Gastrocnemius medialis (tissue), 4 donors: ENCODE results near the gene PTPRN2. TPM values are rescaled to one million over a fixed set of nuclear protein-coding genes. Genes with fewer than 3 reads are reported as not detected.
A peak's percentile ranks its signal among the peaks of the same experiment; 100 is the strongest.

Source experiments
- ATAC-seq, 2 donors: fragments of 150-250 bp; one replicate each; pipeline ENCODE4 v1.9.1; 2016
- DNase-seq, 2 donors: peaks; one replicate each; pipeline ENCODE4 v3.0.0-alpha.2; 2019
- H3K27ac ChIP-seq, 4 donors: fragments of 200-600 bp; sonication (generic); 1 replicate in 1 of 4; 2 replicates in 3 of 4; pipeline ENCODE4 v1.5.1; 2016 to 2018; ENCODE audit warnings: mild to moderate bottlenecking in 2 of 4, moderate library complexity in 1 of 4
- H3K27me3 ChIP-seq, 3 donors: fragments of 200-600 bp; sonication (generic) in 2 of 3; 1 replicate in 1 of 3; 2 replicates in 2 of 3; pipeline versions ENCODE4 v1.5.1 to v1.6.0; 2016 to 2019; ENCODE audit warnings: mild to moderate bottlenecking in 1 of 3, moderate library complexity in 1 of 3
- H3K36me3 ChIP-seq, 2 donors: fragments of 200-600 bp; sonication (generic) in 1 of 2; one replicate each; pipeline ENCODE4 v1.5.1; 2017 to 2018
- H3K4me1 ChIP-seq, 2 donors: fragments of 200-600 bp; sonication (generic) in 1 of 2; one replicate each; pipeline ENCODE4 v1.5.1; 2016 to 2017; ENCODE audit warnings: mild to moderate bottlenecking in 2 of 2
- H3K4me3 ChIP-seq, 4 donors: fragments of 200-600 bp; sonication (generic) in 3 of 4; 1 replicate in 1 of 4; 2 replicates in 3 of 4; pipeline ENCODE4 v1.5.1; 2016 to 2019; ENCODE audit warnings: mild to moderate bottlenecking in 2 of 4
- H3K9me3 ChIP-seq, 3 donors: fragments of 200-600 bp; sonication (generic) in 2 of 3; 1 replicate in 1 of 3; 2 replicates in 2 of 3; pipeline ENCODE4 v1.5.1; 2016 to 2019
- CTCF ChIP-seq, 5 experiments: fragments of 450-650 bp in 3 of 5; fragments of 200-600 bp in 2 of 5; sonication (generic) in 2 of 5; IDR thresholded peaks in 4 of 5; conservative IDR thresholded peaks in 1 of 5; 1 replicate in 4 of 5; 2 replicates in 1 of 5; pipeline ENCODE4 v1.5.1; 2016 to 2019; ENCODE audit warnings: antibody characterized with exemption in 5 of 5, mild to moderate bottlenecking in 3 of 5, moderate library complexity in 3 of 5
- POLR2A ChIP-seq, 2 donors: fragments of 450-650 bp; IDR thresholded peaks; one replicate each; pipeline ENCODE4 v1.6.1; 2017; ENCODE audit warnings: antibody characterized with exemption in 2 of 2, mild to moderate bottlenecking in 2 of 2, moderate library complexity in 2 of 2
- in situ Hi-C, 4 donors: fragments of 200-750 bp; cut with MboI; loops; one replicate each; pipeline versions ENCODE4 v1.15.0 to v1.8.0; 2017; ENCODE audit warnings: low sequenced_read_pairs in 4 of 4
- intact Hi-C: fragments of 100-400 bp; cut with DNase I; formaldehyde crosslinking; loops from one replicate; pipeline ENCODE4 v1.15.1; 2023; ENCODE audit warnings: low total_unique reads
- total RNA-seq, 4 donors: library from RNA; depleted of rRNA; stranded (reverse); fragments of >200 nt; gene quantifications; one replicate each; pipeline versions ENCODE4 v1.1.0 to v1.2.3, GENCODE V29; 2016

Gene PTPRN2
- total RNA-seq, 4 donors from 2014 or later = 0.66 to 0.85 (median 0.81) TPM

- H3K27me3 ChIP-seq = no peaks in the 10 kb centered on the region
- in situ Hi-C loops (no loop called here), intact Hi-C loops (no loop called here)
- no peaks in the 10 kb centered on the region for H3K9me3 ChIP-seq
- H3K4me3 ChIP-seq = no peak overlapping the region
- DNase-seq (no peak), ATAC-seq (no peak)
- H3K36me3 ChIP-seq = no peaks in the 10 kb centered on the region
- H3K4me1 ChIP-seq = no peaks in the 10 kb centered on the region
- no peak overlapping the region for H3K27ac ChIP-seq
- TF ChIP-seq CTCF (IDR thresholded peaks at IDR 0.05 in 4 of 5, conservative IDR thresholded peaks at IDR 0.05 in 1 of 5) (no peak), POLR2A (IDR thresholded peaks at IDR 0.05) (no peak)
These were observed 343.2 kb downstream of the PTPRN2 start for GRCh38 chr7:158244430-158244829.

GRCh38 chr7:158241919-158242318 is 345.7 kb downstream of the PTPRN2 start:
- no peak for DNase-seq
- H3K36me3 ChIP-seq = no peaks in the 10 kb centered on the region
- in situ Hi-C loops = no loop called here
- H3K27me3 ChIP-seq = no peaks in the 10 kb centered on the region
- H3K4me3 ChIP-seq = no peak overlapping the region
- ATAC-seq = no peak
- no peaks in the 10 kb centered on the region for H3K4me1 ChIP-seq
- TF ChIP-seq CTCF (IDR thresholded peaks at IDR 0.05 in 4 of 5, conservative IDR thresholded peaks at IDR 0.05 in 1 of 5) (no peak), POLR2A (IDR thresholded peaks at IDR 0.05) (no peak)
- H3K9me3 ChIP-seq = no peaks in the 10 kb centered on the region
- no peak overlapping the region for H3K27ac ChIP-seq
- intact Hi-C loops = no loop called here

- Histone ChIP-seq H3K36me3 (no peaks in the 10 kb centered on the region), H3K27ac (no peak overlapping the region), H3K27me3 (no peaks in the 10 kb centered on the region), H3K9me3 (no peaks in the 10 kb centered on the region), H3K4me1 (no peaks in the 10 kb centered on the region), H3K4me3 (no peak overlapping the region)
- no peak for ATAC-seq
- intact Hi-C loops (no loop called here), in situ Hi-C loops (no loop called here)
- no peak for DNase-seq
- TF ChIP-seq POLR2A (IDR thresholded peaks at IDR 0.05) = no peak
These were observed 346.8 kb downstream of the PTPRN2 start for GRCh38 chr7:158240801-158241200.

GRCh38 chr7:158239290-158239981 is 348.2 kb downstream of the PTPRN2 start:
- H3K9me3 ChIP-seq = no peaks in the 10 kb centered on the region
- peak overlapping the region in 1 of 4 donors; percentile 28 for H3K4me3 ChIP-seq
- H3K36me3 ChIP-seq = no peaks in the 10 kb centered on the region
- TF ChIP-seq CTCF (IDR thresholded peaks at IDR 0.05 in 4 of 5, conservative IDR thresholded peaks at IDR 0.05 in 1 of 5) (no peak), POLR2A (IDR thresholded peaks at IDR 0.05) (no peak)
- DNase-seq (no peak), ATAC-seq (no peak)
- in situ Hi-C loops = no loop called here
- H3K4me1 ChIP-seq = no peaks in the 10 kb centered on the region
- no peaks in the 10 kb centered on the region for H3K27me3 ChIP-seq
- intact Hi-C loops = no loop called here
- peak overlapping the region in 1 of 4 donors; percentile 26 for H3K27ac ChIP-seq

- intact Hi-C loops (no loop called here), in situ Hi-C loops (no loop called here)
- H3K4me3 ChIP-seq = peak overlapping the region in 1 of 4 donors; percentile 28
- no peaks in the 10 kb centered on the region for H3K27me3 ChIP-seq
- no peak overlapping the region for H3K27ac ChIP-seq
- DNase-seq (no peak), ATAC-seq (no peak)
- H3K9me3 ChIP-seq = no peaks in the 10 kb centered on the region
- H3K36me3 ChIP-seq = no peaks in the 10 kb centered on the region
- no peaks in the 10 kb centered on the region for H3K4me1 ChIP-seq
- TF ChIP-seq POLR2A (IDR thresholded peaks at IDR 0.05) = no peak
- TF ChIP-seq CTCF (IDR thresholded peaks at IDR 0.05 in 4 of 5, conservative IDR thresholded peaks at IDR 0.05 in 1 of 5) = no peak
These were observed 348.9 kb downstream of the PTPRN2 start for GRCh38 chr7:158238616-158239289.
